ENCODE measurements around the gene GRK5.

The GRK5 gene

GRCh38 chr10:119443970-119444660 lies 236.7 kb downstream of the GRK5 start:
- no peak for DNase-seq (ENCODE audit: low spot score)

- DNase-seq (ENCODE audit: low spot score): no peak
These were observed 237.5 kb downstream of the GRK5 start for GRCh38 chr10:119444866-119445265.

GRCh38 chr10:119445311-119445934 lies 238.1 kb downstream of the GRK5 start:
- DNase-seq (ENCODE audit: low spot score): peak; percentile 77

- no peak for DNase-seq (ENCODE audit: low spot score)
These were observed 238.6 kb downstream of the GRK5 start for GRCh38 chr10:119445935-119446317.

GRCh38 chr10:119446441-119447277 lies 239.3 kb downstream of the GRK5 start:
- DNase-seq (ENCODE audit: low spot score): no peak

- DNase-seq (ENCODE audit: low spot score): no peak
These were observed 240.1 kb downstream of the GRK5 start for GRCh38 chr10:119447421-119447820.

- no peak for DNase-seq (ENCODE audit: low spot score)
These were observed 240.6 kb downstream of the GRK5 start for GRCh38 chr10:119447823-119448546.

GRCh38 chr10:119448628-119449584 lies 241.5 kb downstream of the GRK5 start:
- DNase-seq (ENCODE audit: low spot score): no peak

GRCh38 chr10:119449760-119450461 lies 242.5 kb downstream of the GRK5 start:
- DNase-seq (ENCODE audit: low spot score): peak; percentile 50

GRCh38 chr10:119450606-119451299 lies 243.4 kb downstream of the GRK5 start:
- DNase-seq (ENCODE audit: low spot score): no peak

- DNase-seq (ENCODE audit: low spot score): no peak
These were observed 244.0 kb downstream of the GRK5 start for GRCh38 chr10:119451300-119451896.

GRCh38 chr10:119452396-119452795 lies 245.0 kb downstream of the GRK5 start:
- no peak for DNase-seq (ENCODE audit: low spot score)

GRCh38 chr10:119453313-119453712 lies 245.9 kb downstream of the GRK5 start:
- no peak for DNase-seq (ENCODE audit: low spot score)

- no peak for DNase-seq (ENCODE audit: low spot score)
These were observed 246.9 kb downstream of the GRK5 start for GRCh38 chr10:119454316-119454715.

GRCh38 chr10:119454990-119455389 lies 247.6 kb downstream of the GRK5 start:
- no peak for DNase-seq (ENCODE audit: low spot score)

- DNase-seq (ENCODE audit: low spot score): peak; percentile 33
These were observed 248.5 kb downstream of the GRK5 start for GRCh38 chr10:119455609-119456434.

GRCh38 chr10:119456435-119456810 lies 249.1 kb downstream of the GRK5 start:
- no peak for DNase-seq (ENCODE audit: low spot score)

GRCh38 chr10:119457966-119458766 lies 250.8 kb downstream of the GRK5 start:
- DNase-seq (ENCODE audit: low spot score): no peak
